Uterus (tissue), 4 donors: ENCODE data around the gene HPGD. TPM values are rescaled to one million over a fixed set of nuclear protein-coding genes. Genes with fewer than 3 reads are reported as not detected.

Experiments
- DNase-seq, 2 donors: peaks; one replicate each; pipeline ENCODE4 v3.0.0-alpha.2; 2019 to 2020
- H3K27ac ChIP-seq, 2 donors: fragments of 200-600 bp; sonication (generic); 1 replicate in 1 of 2; 2 replicates in 1 of 2; pipeline ENCODE4 v1.5.1; 2016 to 2018
- H3K27me3 ChIP-seq, 2 donors: fragments of 200-600 bp; sonication (generic); one replicate each; pipeline ENCODE4 v1.5.1; 2018 to 2019; ENCODE audit warnings: control low read depth in 1 of 2
- H3K36me3 ChIP-seq, 2 donors: fragments of 200-600 bp; sonication (generic); one replicate each; pipeline ENCODE4 v1.5.1; 2019; ENCODE audit warnings: control low read depth in 1 of 2
- H3K4me1 ChIP-seq, 2 donors: fragments of 200-600 bp; sonication (generic); one replicate each; pipeline ENCODE4 v1.5.1; 2018 to 2019; ENCODE audit warnings: control low read depth in 1 of 2
- H3K4me3 ChIP-seq, 2 donors: fragments of 200-600 bp; sonication (generic); 1 replicate in 1 of 2; 2 replicates in 1 of 2; pipeline ENCODE4 v1.5.1; 2018 to 2019; ENCODE audit warnings: mild to moderate bottlenecking in 1 of 2
- H3K9me3 ChIP-seq, 2 donors: fragments of 200-600 bp; sonication (generic); one replicate each; pipeline ENCODE4 v1.5.1; 2019; ENCODE audit warnings: control low read depth in 1 of 2
- CTCF ChIP-seq, 4 experiments: fragments of 200-600 bp in 2 of 4; fragments of 450-650 bp in 2 of 4; sonication (generic) in 2 of 4; IDR thresholded peaks; one replicate each; pipeline ENCODE4 v1.5.1; 2016 to 2019; ENCODE audit warnings: antibody characterized with exemption in 4 of 4, mild to moderate bottlenecking in 2 of 4, moderate library complexity in 1 of 4
- POLR2A ChIP-seq, 2 donors: fragments of 450-650 bp; IDR thresholded peaks; one replicate each; pipeline ENCODE4 v1.6.1; 2016; ENCODE audit warnings: antibody characterized with exemption in 2 of 2, mild to moderate bottlenecking in 1 of 2, moderate library complexity in 1 of 2
- intact Hi-C: fragments of 100-400 bp; cut with DNase I; formaldehyde crosslinking; loops from one replicate; pipeline ENCODE4 v1.15.1; 2023; ENCODE audit warnings: low total_unique reads
- total RNA-seq, 4 donors: library from RNA; depleted of rRNA in 3 of 4; stranded (reverse); fragments of >200 nt in 3 of 4; gene quantifications; one replicate each; pipeline versions ENCODE4 v1.1.0 to v1.2.4, GENCODE V29; 2014 to 2023
- donor health status: DM: yes; HTN: yes; CAD: no.

HPGD gene
- total RNA-seq, 4 donors from 2014 or later = 47.4 to 190 (median 125) TPM

DNA sequence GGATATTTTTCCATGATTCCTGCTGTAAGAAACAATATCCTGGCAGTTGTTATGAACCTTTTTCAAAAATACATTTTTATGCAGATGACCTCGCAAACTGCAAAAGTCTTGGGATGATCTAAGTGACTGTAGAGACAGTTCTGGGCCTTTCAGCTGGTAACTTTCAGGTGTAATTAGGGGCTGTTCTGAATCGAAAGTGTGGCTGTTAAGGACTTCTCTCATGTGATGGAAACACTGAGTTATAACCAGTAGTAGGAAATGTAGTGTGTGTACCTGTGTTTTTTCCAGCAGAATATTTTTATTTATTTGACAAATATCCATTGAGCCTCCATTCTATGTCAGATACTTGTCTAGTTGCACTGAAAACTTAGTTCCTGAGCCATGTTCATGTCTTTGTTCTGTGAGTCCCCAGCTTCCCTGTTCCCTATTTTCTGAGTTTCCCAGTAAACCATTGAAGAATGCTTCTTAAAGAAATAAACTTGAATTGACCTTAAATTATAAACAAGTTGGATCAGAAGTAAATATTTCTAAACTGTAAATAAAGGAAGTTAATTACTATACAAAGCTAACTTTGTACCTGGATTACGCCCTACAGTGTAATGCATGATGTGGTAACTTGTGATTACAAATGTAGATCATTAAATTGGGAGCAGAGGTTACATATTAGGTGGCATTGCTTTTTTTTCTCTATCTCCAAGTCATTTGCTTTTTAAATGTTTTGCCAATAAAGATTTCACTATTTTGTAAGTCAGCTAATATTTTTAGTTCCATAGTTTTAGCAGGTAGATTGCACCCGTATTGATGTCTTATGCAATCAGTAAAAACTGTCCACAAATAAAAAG lies 33.7 kb upstream of the HPGD start:
- no peaks in the 10 kb centered on the region for H3K36me3 ChIP-seq
- intact Hi-C loops = no loop called here
- no peaks in the 10 kb centered on the region for H3K4me1 ChIP-seq
- no peak for TF ChIP-seq CTCF (IDR thresholded peaks at IDR 0.05)
- no peak for TF ChIP-seq POLR2A (IDR thresholded peaks at IDR 0.05)
- DNase-seq = no peak
- no peak overlapping the region for H3K4me3 ChIP-seq
- no peak overlapping the region for H3K27ac ChIP-seq
- H3K9me3 ChIP-seq = no peaks in the 10 kb centered on the region
- H3K27me3 ChIP-seq = no peaks in the 10 kb centered on the region

GRCh38 chr4:174554231-174554728 lies 32.0 kb upstream of the HPGD start:
- no peaks in the 10 kb centered on the region for H3K4me1 ChIP-seq
- no peaks in the 10 kb centered on the region for H3K36me3 ChIP-seq
- no peak overlapping the region for H3K4me3 ChIP-seq
- no peaks in the 10 kb centered on the region for H3K9me3 ChIP-seq
- intact Hi-C loops = no loop called here
- TF ChIP-seq CTCF (IDR thresholded peaks at IDR 0.05) (no peak), POLR2A (IDR thresholded peaks at IDR 0.05) (no peak)
- no peaks in the 10 kb centered on the region for H3K27me3 ChIP-seq
- no peak for DNase-seq
- H3K27ac ChIP-seq = no peak overlapping the region

- Histone ChIP-seq H3K4me1 (no peaks in the 10 kb centered on the region), H3K27ac (no peak overlapping the region), H3K27me3 (no peaks in the 10 kb centered on the region), H3K36me3 (no peaks in the 10 kb centered on the region), H3K4me3 (no peak overlapping the region), H3K9me3 (no peaks in the 10 kb centered on the region)
- DNase-seq = no peak
- intact Hi-C loops = no loop called here
- TF ChIP-seq CTCF (IDR thresholded peaks at IDR 0.05) = no peak
- TF ChIP-seq POLR2A (IDR thresholded peaks at IDR 0.05) = no peak
These were observed 31.5 kb upstream of the HPGD start for GRCh38 chr4:174553828-174554227.

- Histone ChIP-seq H3K27ac (no peak overlapping the region), H3K4me3 (no peak overlapping the region), H3K4me1 (no peaks in the 10 kb centered on the region), H3K9me3 (no peaks in the 10 kb centered on the region), H3K36me3 (no peaks in the 10 kb centered on the region), H3K27me3 (no peaks in the 10 kb centered on the region)
- intact Hi-C loops = no loop called here
- TF ChIP-seq CTCF (IDR thresholded peaks at IDR 0.05) (no peak), POLR2A (IDR thresholded peaks at IDR 0.05) (no peak)
- no peak for DNase-seq
These were observed 30.7 kb upstream of the HPGD start for GRCh38 chr4:174553031-174553430.

DNA sequence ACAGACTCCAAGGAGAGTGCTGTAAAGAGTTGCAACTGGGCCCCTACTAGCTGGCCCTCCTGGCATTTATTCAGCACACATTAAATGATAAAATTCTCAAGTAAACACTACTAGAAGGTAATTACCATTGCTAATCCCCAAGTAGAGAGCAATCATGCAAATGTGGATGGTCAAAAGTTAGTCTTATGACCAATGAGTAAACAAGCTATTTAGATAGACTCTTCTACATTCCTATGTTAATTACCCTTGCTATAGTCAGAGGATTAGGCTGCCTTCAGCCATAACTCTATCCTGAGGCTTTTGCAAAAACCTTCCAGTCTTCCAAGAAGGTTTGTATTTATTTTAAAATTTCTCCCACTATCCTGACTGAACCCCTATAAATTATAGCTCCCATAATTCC lies 28.3 kb upstream of the HPGD start:
- no peak for DNase-seq
- no peak for TF ChIP-seq POLR2A (IDR thresholded peaks at IDR 0.05)
- TF ChIP-seq CTCF (IDR thresholded peaks at IDR 0.05) = no peak
- Histone ChIP-seq H3K4me1 (no peaks in the 10 kb centered on the region), H3K27ac (no peak overlapping the region), H3K9me3 (no peaks in the 10 kb centered on the region), H3K27me3 (no peaks in the 10 kb centered on the region), H3K36me3 (no peaks in the 10 kb centered on the region), H3K4me3 (no peak overlapping the region)
- intact Hi-C loops = no loop called here
